Measurements from ENCODE around the gene PHF12.

The PHF12 gene

DNA sequence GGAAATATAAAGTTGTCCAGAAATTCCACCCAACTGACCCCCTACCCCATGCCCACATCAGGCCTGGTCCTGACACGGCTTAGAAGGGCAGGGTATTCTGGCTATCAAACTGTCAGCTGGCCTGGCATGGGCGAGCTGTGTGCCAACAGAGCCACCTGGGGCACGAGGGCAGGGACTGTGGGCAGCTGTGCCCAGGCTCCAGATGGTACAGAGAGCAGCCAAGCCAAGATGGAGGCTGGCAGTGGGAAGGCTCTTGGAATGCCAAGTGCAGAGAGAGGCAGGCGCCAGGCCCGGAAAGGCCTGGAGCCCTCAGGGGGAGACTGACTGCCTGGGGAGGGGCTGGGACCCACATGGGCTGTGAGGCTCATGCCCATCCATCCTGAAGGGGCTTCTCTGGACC lies 24.3 kb upstream of the PHF12 start:
- DNase-seq (ENCODE audit: low read depth in 4 of 4, low spot score in 1 of 4): no peak

DNA sequence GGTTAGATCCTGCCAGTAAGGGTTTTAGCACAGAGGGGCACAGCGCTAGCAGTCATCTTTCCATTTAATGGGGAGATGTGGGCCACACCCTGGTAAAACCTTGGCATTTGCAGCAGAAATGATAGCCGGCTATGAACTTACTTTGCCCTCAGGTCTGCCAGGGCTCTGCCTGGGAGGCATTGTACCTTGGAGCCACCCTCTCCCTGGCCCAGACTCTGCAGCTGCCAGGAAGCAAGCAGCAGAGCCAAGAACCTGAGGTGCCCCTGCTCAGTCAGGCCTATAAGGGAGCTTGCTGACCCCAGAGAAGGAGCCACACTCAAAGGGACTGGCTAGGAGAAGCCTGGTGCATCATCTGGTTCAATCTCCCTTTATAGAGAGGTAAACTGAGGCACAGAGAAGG lies 23.7 kb upstream of the PHF12 start:
- DNase-seq (ENCODE audit: low read depth in 4 of 4, low spot score in 1 of 4): no peak

- DNase-seq (ENCODE audit: low read depth in 4 of 4, low spot score in 1 of 4): no peak
Measured at GRCh38 chr17:28974451-28974850, 23.1 kb upstream of the PHF12 start.

DNA sequence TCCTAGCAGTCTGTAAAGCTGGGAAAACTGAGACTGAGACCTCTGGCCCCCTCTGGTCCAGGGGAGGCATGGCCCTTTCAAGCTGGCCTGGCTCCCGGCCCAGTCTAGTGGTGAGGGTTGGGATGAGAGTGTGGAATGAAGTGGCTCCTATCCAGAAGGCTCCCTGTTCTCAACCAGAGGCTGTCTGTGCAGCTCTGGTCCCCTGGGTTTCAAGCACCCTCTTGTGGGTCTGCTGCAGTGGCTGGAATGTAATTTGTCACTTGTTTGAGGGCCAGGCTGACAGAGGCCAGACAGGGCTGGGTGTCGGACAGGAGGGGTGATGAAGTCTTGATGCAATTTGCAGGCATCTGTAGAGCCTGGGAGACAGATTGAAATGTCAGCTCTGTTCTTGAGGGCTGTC lies 22.1 kb upstream of the PHF12 start:
- DNase-seq (ENCODE audit: low read depth in 4 of 4, low spot score in 1 of 4): no peak

DNA sequence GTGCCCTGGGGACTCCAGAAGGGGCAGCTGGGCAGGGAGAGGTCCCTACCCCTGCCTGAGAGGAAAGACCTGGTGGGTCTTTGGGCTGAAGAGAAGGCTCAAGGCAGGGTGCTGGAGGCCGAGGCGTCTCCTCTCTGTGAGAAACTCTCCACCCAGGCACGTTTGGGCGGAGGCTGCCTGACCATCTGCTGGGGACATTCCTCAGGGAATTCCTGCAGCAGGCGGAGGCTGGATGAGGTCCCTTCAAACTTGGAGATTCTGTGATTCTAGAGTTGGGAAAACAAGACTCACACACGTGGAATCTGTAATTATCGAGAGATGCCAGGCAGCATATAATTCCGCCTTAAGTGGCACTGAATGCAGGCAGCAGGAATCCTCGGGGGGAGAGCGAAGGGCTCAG lies 21.1 kb upstream of the PHF12 start:
- DNase-seq (ENCODE audit: low read depth in 4 of 4, low spot score in 1 of 4): no peak

- no peak for DNase-seq (ENCODE audit: low read depth in 4 of 4, low spot score in 1 of 4)
Measured at GRCh38 chr17:28970879-28971278, 19.6 kb upstream of the PHF12 start.

DNA sequence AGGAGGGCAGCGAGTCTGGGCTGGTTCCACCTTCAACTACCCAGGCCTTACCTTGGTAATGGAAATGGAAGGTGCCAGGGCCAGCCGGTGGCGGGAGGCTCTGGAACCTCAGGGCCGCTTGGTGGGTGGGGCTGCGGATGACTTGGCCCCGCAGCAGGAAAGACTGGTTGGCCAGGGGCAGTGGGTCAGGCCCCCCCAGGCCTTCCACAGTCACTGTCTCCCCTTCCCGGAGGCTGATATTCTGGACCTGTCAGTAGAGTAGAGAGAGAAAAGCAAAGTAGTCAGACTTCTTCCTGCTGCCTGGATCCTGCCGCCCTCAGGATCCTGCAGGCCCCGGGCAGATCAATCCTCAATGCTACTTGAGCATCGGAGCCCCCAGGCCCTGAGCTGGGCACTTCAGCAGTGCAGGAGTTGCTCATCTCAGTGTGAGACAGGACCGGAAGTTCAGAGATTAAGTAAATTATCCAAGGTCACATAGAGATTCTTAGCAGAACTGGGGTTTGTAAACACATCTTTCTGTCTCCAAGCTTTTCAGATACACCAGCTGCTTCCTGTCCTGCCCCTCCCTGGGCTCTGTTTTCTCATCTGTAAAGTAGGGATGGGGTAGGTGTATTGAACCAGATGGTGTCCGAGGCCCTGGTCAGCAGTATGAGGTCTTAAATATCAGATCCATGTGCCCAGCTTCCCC lies 18.5 kb upstream of the PHF12 start:
- no peak for DNase-seq (ENCODE audit: low read depth in 4 of 4, low spot score in 1 of 4)

GRCh38 chr17:28968914-28969295 lies 17.6 kb upstream of the PHF12 start:
- DNase-seq (ENCODE audit: low read depth in 4 of 4, low spot score in 1 of 4): no peak

- no peak for DNase-seq (ENCODE audit: low read depth in 4 of 4, low spot score in 1 of 4)
Measured at GRCh38 chr17:28968231-28968913, 17.1 kb upstream of the PHF12 start.

GRCh38 chr17:28967221-28968135 lies 16.2 kb upstream of the PHF12 start:
- DNase-seq (ENCODE audit: low read depth in 4 of 4, low spot score in 1 of 4): no peak

GRCh38 chr17:28963841-28964240 lies 12.5 kb upstream of the PHF12 start:
- DNase-seq (ENCODE audit: low read depth in 4 of 4, low spot score in 1 of 4): no peak

GRCh38 chr17:28963055-28963611 lies 11.8 kb upstream of the PHF12 start:
- no peak for DNase-seq (ENCODE audit: low read depth in 4 of 4, low spot score in 1 of 4)

GRCh38 chr17:28961391-28961790 lies 10.1 kb upstream of the PHF12 start:
- DNase-seq (ENCODE audit: low read depth in 4 of 4, low spot score in 1 of 4): no peak

DNA sequence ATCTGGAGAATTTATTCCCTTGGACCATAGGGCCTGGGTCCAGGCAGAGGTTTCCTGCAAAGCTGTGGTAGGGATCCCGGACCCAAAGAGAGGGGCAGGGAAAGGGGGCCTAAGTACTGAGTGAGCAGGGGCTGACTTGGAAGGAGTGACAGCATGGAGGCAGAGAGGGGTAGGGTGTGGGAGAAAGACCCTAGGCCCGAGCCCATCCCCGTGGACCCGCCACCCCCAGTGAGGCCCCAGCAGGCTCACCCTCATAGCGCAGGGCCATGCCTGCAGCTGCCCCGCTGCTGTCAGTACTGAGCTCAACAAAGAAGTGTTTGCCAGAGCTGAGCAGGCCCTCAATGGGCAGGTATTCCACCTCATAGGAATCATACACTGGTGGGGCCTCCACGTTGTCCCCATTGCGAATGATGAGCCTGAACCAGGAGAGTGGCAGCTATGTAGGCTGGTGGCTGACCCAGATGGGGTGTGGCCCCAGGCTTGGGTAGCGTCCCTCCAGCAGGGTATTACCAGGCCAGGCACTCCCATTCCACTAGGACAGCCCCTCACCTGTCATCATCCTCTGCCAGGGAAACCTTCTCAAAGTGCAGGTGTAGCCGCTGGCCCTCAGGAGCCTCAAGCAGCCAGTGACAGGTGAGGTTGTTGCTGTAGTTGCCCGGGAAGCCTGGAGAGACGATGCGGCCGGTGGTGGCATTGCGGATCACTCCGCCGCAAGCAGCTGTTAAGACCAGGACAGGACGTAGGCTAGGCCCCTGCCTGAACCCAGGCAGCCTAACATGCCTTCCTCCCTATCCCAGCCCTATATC lies 9.1 kb upstream of the PHF12 start:
- DNase-seq (ENCODE audit: low read depth in 4 of 4, low spot score in 1 of 4): no peak

- DNase-seq (ENCODE audit: low read depth in 4 of 4, low spot score in 1 of 4): no peak
Measured at GRCh38 chr17:28959471-28959871, 8.2 kb upstream of the PHF12 start.

DNA sequence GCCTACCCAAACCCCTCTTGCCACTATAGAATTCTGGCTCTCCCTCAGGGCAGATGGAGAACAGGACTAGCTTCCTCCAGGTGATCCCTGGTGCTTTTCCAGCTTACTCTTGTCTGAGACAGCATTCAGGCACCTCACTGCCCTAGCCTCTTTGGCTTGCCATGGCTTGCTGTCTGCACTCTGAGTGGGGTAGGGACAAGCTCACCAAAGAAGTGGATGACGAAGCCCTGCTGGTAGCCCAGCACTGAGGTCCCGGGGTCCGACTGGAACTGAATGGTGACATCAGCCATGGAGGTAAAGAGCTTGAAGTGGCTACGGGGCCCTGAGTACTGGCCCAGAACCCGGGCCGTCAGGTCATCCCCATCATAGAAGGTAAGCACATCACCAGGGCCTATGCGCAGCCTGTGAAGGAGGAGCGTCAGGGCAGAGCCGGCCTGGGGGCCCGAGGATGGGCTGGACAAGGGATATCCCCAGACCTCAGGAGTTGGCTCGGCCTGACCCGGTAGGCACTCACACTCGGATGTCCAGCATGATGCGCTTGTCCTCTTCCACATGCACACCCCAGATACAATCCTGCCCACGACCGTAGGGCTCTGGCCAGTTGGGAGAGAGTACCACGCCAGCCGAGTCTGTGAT lies 7.6 kb upstream of the PHF12 start:
- no peak for DNase-seq (ENCODE audit: low read depth in 4 of 4, low spot score in 1 of 4)

GRCh38 chr17:28957992-28958355 lies 6.7 kb upstream of the PHF12 start:
- no peak for DNase-seq (ENCODE audit: low read depth in 4 of 4, low spot score in 1 of 4)

GRCh38 chr17:28957277-28957991 lies 6.1 kb upstream of the PHF12 start:
- no peak for DNase-seq (ENCODE audit: low read depth in 4 of 4, low spot score in 1 of 4)

GRCh38 chr17:28956861-28957260 lies 5.5 kb upstream of the PHF12 start:
- DNase-seq (ENCODE audit: low read depth in 4 of 4, low spot score in 1 of 4): no peak

DNA sequence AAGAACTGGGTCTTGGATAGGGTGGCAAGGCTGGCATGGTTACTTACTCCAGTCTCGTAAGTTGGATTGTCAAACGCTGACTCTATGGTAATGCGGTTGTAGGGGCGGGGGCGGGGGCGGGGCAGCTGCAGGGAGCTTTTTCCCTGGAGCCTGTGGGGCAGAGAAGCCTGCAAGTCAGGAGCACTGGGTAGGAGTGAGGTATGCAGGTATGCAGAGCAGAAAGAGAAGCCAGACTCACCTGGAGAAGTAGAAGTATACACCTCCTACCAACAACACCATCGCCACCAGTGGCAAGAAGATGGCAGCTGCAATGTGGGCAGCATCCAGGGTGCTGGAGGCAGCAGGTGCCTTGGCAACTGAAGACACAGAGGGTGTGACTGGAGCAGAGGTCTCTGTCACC lies 4.8 kb upstream of the PHF12 start:
- no peak for DNase-seq (ENCODE audit: low read depth in 4 of 4, low spot score in 1 of 4)

Measured in stimulated activated CD4-positive, alpha-beta T cell treated with anti-CD3 and anti-CD28 coated beads, Interleukin-1b, Interleukin-23, amount 100 ng/mL, for 24 hours (primary cell).